Smooth muscle cell of the umbilical artery (primary cell): Measurements from ENCODE around the gene ALPK3. TPM values are rescaled to one million over a fixed set of nuclear protein-coding genes. Genes with fewer than 3 reads are reported as not detected.

Experiments
- total RNA-seq: library from RNA; depleted of rRNA; stranded (reverse); fragments of >200 nt; gene quantifications from 2 replicates; pipeline ENCODE4 v1.2.3, GENCODE V29; 2014

Gene ALPK3
- 0.89 and 9.8 TPM in 2 replicates for total RNA-seq

GRCh38 chr15:84816694-84817465, at the start of gene ALPK3:
Gene ALPK3 (plus strand): TSS chr15:84817356. CDS start chr15:84817453, 97 bp downstream.

GRCh38 chr15:84883916-84884781, 67.0 kb downstream of the ALPK3 start, which contains the start of gene SLC28A1:
Gene SLC28A1 (plus strand): TSS chr15:84884662. CDS start chr15:84887761, 3,099 bp downstream.

Other genes starting within 250 kb of the ALPK3 start
- gene ZSCAN2, start 216.3 kb upstream of the ALPK3 start, total RNA-seq = 10.1 and 12.5 TPM in 2 replicates
- 22.2 and 28.5 TPM in 2 replicates for gene WDR73, start 163.1 kb upstream of the ALPK3 start, total RNA-seq
- 2.1 and 3.3 TPM in 2 replicates for gene NMB, start 159.2 kb upstream of the ALPK3 start, total RNA-seq
- gene SEC11A, start 101.2 kb upstream of the ALPK3 start, total RNA-seq = 207 and 347 TPM in 2 replicates
- 4.8 and 8.1 TPM in 2 replicates for gene ZNF592, start 68.8 kb upstream of the ALPK3 start, total RNA-seq
- not detected in 2 replicates for gene SLC28A1, start 67.3 kb downstream of the ALPK3 start, total RNA-seq
- 29.2 and 31.2 TPM in 2 replicates for gene PDE8A, start 164.5 kb downstream of the ALPK3 start, total RNA-seq